GM12865 (cell line): Measurements from ENCODE around the gene SUN1.
A peak's percentile ranks its signal among the peaks of the same experiment; 100 is the strongest.

ENCODE experiments used
- DNase-seq: peaks from one replicate; pipeline ENCODE4 v3.0.0; 2010; ENCODE audit warnings: low read depth
- H3K4me3 ChIP-seq: 2 replicates; pipeline ENCODE4 v1.5.1; 2011; ENCODE audit warnings: mild to moderate bottlenecking, low read depth, low read length, control low read depth
- CTCF ChIP-seq: IDR thresholded peaks from 2 replicates; pipeline ENCODE4 v1.5.1; 2011; ENCODE audit warnings: low read length, control low read depth, low read depth, inconsistent platforms; ENCODE audit not compliant: insufficient read depth; ENCODE audit errors: missing control alignments

Gene SUN1

DNA sequence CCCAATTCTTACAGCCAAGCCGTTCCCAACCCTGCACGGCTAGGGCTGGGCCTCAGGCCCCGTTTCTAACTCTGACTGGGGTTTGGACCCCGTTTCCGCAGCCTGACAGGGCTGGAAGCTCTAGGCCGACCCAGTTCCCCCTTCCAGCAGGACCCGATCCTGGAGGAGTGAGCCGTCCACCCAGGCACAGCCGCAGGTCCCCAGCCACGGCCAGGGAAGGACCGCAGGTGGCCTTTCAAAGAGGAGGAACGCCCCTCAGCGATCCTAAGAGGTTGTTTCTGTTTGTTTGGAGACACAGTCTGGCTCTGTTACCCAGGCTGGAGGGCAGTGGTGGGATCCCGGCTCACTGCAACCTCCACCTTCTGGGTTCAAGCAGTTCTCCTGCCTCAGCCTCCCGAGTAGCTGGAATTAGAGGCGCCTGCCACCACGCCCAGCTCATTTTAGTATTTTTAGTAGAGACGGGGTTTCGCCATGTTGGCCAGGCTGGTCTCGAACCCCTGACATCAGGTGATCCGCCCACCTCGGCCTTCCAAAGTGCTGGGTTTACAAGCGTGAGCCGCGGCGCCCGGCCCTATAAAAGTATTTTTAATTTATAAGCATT lies 43.3 kb downstream of the SUN1 start:
- H3K4me3 ChIP-seq: peak overlapping the region; percentile 52
- no peak for DNase-seq
- TF ChIP-seq CTCF: no peak

GRCh38 chr7:876077-876971 lies 44.0 kb downstream of the SUN1 start, which contains the start of gene GET4:
GET4 (plus strand) TSS chr7:876554; CDS start chr7:876646, 92 bp downstream.
- peak; percentile 99 for DNase-seq
- H3K4me3 ChIP-seq: peak within 1 kb of the TSS; percentile 93
- TF ChIP-seq CTCF: peak; percentile 19

GRCh38 chr7:876972-877311 lies 44.7 kb downstream of the SUN1 start:
- peak overlapping the region; percentile 93 for H3K4me3 ChIP-seq
- DNase-seq: peak; percentile 60
- TF ChIP-seq CTCF: no peak

GRCh38 chr7:877312-878232 lies 45.3 kb downstream of the SUN1 start:
- H3K4me3 ChIP-seq: peak overlapping the region; percentile 93
- DNase-seq: peak; percentile 37
- TF ChIP-seq CTCF: no peak

DNA sequence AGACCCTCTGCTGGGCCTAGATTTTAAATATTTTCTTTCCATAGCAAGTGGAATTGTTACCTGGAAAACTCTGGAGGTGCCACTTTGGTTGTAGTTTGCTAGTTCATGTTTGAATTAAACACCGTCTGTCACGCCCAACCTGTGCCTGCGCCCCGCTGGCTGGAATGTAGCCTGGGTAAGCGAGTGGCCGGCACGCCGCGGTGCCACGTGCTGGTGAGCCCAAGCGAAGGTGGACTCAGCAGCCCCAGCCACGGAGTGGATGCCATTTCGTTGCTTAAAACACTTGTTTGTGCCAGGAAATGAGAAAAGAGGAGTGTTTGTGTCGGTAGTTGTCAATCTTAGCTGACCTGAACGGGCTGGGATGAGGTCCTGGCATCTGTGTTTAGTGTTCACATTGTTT lies 46.8 kb downstream of the SUN1 start:
- no peak for TF ChIP-seq CTCF
- DNase-seq: no peak
- H3K4me3 ChIP-seq: no peak overlapping the region

- TF ChIP-seq CTCF: no peak
- no peak for DNase-seq
- H3K4me3 ChIP-seq: no peak overlapping the region
Observed at GRCh38 chr7:879706-880105, 47.4 kb downstream of the SUN1 start.
